Measurements from ENCODE around the gene AKAP12. TPM values are rescaled to one million over a fixed set of nuclear protein-coding genes. Genes with fewer than 3 reads are reported as not detected.
A peak's percentile ranks its signal among the peaks of the same experiment; 100 is the strongest.

AKAP12 gene
- total RNA-seq, 1 donor from 2014 or later, result 154 TPM

GRCh38 chr6:151391471-151392413 is 152.0 kb downstream of the AKAP12 start, which contains the start of gene ZBTB2:
TSS of gene ZBTB2 (minus strand) at chr6:151391559. CDS start at chr6:151373637, 17,922 bp downstream.
- peaks cover 12% of the 10 kb centered on the region for H3K36me3 Mint-ChIP-seq (ENCODE audit: unreplicated experiment)
- no peaks in the 10 kb centered on the region for H3K9me3 Mint-ChIP-seq (ENCODE audit: unreplicated experiment)
- no peak for TF ChIP-seq CTCF (IDR thresholded peaks at IDR 0.05)
- peaks cover 63% of the 10 kb centered on the region for H3K4me1 Mint-ChIP-seq (ENCODE audit: unreplicated experiment)
- H3K27me3 Mint-ChIP-seq (ENCODE audit: unreplicated experiment), result no peaks in the 10 kb centered on the region
- H3K4me3 Mint-ChIP-seq (ENCODE audit: unreplicated experiment), result peak within 1 kb of the TSS; percentile 85
- DNase-seq (ENCODE audit: extremely low spot score, unreplicated experiment), result peak; percentile 87
- H3K27ac Mint-ChIP-seq (ENCODE audit: unreplicated experiment), result peak within 1 kb of the TSS; percentile 91

GRCh38 chr6:151392427-151392826 is 152.7 kb downstream of the AKAP12 start:
- Mint-ChIP-seq H3K27me3 (ENCODE audit: unreplicated experiment) (no peaks in the 10 kb centered on the region), H3K4me1 (ENCODE audit: unreplicated experiment) (peaks cover 61% of the 10 kb centered on the region), H3K36me3 (ENCODE audit: unreplicated experiment) (peaks cover 14% of the 10 kb centered on the region), H3K9me3 (ENCODE audit: unreplicated experiment) (no peaks in the 10 kb centered on the region), H3K27ac (ENCODE audit: unreplicated experiment) (peak overlapping the region; percentile 91), H3K4me3 (ENCODE audit: unreplicated experiment) (peak overlapping the region; percentile 85)
- no peak for DNase-seq (ENCODE audit: extremely low spot score, unreplicated experiment)
- no peak for TF ChIP-seq CTCF (IDR thresholded peaks at IDR 0.05)

GRCh38 chr6:151393410-151393809 is 153.6 kb downstream of the AKAP12 start:
- no peaks in the 10 kb centered on the region for H3K9me3 Mint-ChIP-seq (ENCODE audit: unreplicated experiment)
- H3K4me3 Mint-ChIP-seq (ENCODE audit: unreplicated experiment), result peak overlapping the region; percentile 85
- DNase-seq (ENCODE audit: extremely low spot score, unreplicated experiment), result no peak
- peak overlapping the region; percentile 91 for H3K27ac Mint-ChIP-seq (ENCODE audit: unreplicated experiment)
- H3K27me3 Mint-ChIP-seq (ENCODE audit: unreplicated experiment), result no peaks in the 10 kb centered on the region
- H3K4me1 Mint-ChIP-seq (ENCODE audit: unreplicated experiment), result peaks cover 53% of the 10 kb centered on the region
- TF ChIP-seq CTCF (IDR thresholded peaks at IDR 0.05), result no peak
- H3K36me3 Mint-ChIP-seq (ENCODE audit: unreplicated experiment), result peaks cover 15% of the 10 kb centered on the region

- Mint-ChIP-seq H3K36me3 (ENCODE audit: unreplicated experiment) (peaks cover 27% of the 10 kb centered on the region), H3K27me3 (ENCODE audit: unreplicated experiment) (no peaks in the 10 kb centered on the region), H3K9me3 (ENCODE audit: unreplicated experiment) (no peaks in the 10 kb centered on the region), H3K4me1 (ENCODE audit: unreplicated experiment) (peaks cover 34% of the 10 kb centered on the region), H3K27ac (ENCODE audit: unreplicated experiment) (no peak overlapping the region), H3K4me3 (ENCODE audit: unreplicated experiment) (no peak overlapping the region)
- DNase-seq (ENCODE audit: extremely low spot score, unreplicated experiment), result no peak
- TF ChIP-seq CTCF (IDR thresholded peaks at IDR 0.05), result no peak
Measured at GRCh38 chr6:151399679-151400078, 159.9 kb downstream of the AKAP12 start.

GRCh38 chr6:151400473-151400872 is 160.7 kb downstream of the AKAP12 start:
- Mint-ChIP-seq H3K4me3 (ENCODE audit: unreplicated experiment) (no peak overlapping the region), H3K4me1 (ENCODE audit: unreplicated experiment) (peaks cover 27% of the 10 kb centered on the region), H3K9me3 (ENCODE audit: unreplicated experiment) (no peaks in the 10 kb centered on the region), H3K27me3 (ENCODE audit: unreplicated experiment) (no peaks in the 10 kb centered on the region), H3K36me3 (ENCODE audit: unreplicated experiment) (peaks cover 25% of the 10 kb centered on the region), H3K27ac (ENCODE audit: unreplicated experiment) (no peak overlapping the region)
- no peak for DNase-seq (ENCODE audit: extremely low spot score, unreplicated experiment)
- TF ChIP-seq CTCF (IDR thresholded peaks at IDR 0.05), result no peak

Measured in osteocyte (in vitro differentiated cells).